GM18951 (cell line): ENCODE measurements around the gene TMEM221.

Source experiments
- POLR2A ChIP-seq: IDR thresholded peaks from 4 replicates; pipeline ENCODE4 v1.6.1; 2011; ENCODE audit warnings: mild to moderate bottlenecking; ENCODE audit not compliant: insufficient read length, insufficient read depth; ENCODE audit errors: extremely low read depth
- in situ Hi-C: fragments of 300-500 bp; cut with MboI; formaldehyde crosslinking; loops from one replicate; pipeline ENCODE4 v1.12.0; 2022; ENCODE audit warnings: low sequenced_read_pairs, mixed read lengths, inconsistent platforms; ENCODE audit not compliant: unreplicated experiment

Gene TMEM221

GRCh38 chr19:17468302-17469091 is 20.0 kb upstream of the TMEM221 start:
- in situ Hi-C loops: no loop called here
- no peak for TF ChIP-seq POLR2A

DNA sequence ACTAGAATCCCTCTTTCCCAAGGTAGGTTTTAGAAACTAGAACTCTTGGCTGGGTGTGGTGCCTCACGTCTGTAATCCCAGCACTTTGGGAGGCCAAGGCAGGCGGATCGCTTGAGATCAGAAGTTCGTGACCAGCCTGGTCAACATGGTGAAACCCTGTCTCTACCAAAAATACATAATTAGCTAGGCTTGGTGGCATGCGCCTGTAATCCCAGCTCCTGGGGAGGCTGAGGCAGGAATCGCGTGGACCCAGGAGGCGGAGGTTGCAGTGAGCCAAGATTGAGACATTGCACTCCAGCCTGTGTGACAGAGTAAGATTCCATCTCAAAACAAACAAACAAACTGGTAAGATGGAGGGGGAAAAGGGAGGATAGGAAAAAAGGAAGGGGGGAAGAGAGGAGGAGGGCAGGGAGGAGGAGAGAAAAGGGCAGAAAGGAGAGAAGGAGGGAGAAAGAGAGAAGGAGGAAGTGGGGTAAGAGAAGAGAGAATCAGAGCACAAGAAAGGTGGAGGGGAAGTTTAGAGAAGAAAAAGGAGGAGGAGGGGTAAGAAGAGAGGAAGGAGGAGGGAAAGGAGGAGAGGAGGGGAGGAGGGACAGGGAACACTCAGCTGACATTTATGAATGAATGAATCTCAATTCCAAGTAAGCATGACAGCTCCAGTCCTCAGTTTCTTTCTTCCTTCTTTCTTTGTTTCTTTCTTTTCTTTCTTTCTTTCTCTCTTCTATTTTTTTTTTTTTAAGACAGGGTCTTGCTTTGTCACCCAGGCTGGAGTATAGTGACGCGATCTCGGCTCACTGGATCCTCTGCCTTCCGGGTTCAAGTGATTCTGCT is 19.2 kb upstream of the TMEM221 start:
- no peak for TF ChIP-seq POLR2A
- in situ Hi-C loops: no loop called here

GRCh38 chr19:17466487-17466850 is 18.0 kb upstream of the TMEM221 start:
- TF ChIP-seq POLR2A: no peak
- in situ Hi-C loops: no loop called here

DNA sequence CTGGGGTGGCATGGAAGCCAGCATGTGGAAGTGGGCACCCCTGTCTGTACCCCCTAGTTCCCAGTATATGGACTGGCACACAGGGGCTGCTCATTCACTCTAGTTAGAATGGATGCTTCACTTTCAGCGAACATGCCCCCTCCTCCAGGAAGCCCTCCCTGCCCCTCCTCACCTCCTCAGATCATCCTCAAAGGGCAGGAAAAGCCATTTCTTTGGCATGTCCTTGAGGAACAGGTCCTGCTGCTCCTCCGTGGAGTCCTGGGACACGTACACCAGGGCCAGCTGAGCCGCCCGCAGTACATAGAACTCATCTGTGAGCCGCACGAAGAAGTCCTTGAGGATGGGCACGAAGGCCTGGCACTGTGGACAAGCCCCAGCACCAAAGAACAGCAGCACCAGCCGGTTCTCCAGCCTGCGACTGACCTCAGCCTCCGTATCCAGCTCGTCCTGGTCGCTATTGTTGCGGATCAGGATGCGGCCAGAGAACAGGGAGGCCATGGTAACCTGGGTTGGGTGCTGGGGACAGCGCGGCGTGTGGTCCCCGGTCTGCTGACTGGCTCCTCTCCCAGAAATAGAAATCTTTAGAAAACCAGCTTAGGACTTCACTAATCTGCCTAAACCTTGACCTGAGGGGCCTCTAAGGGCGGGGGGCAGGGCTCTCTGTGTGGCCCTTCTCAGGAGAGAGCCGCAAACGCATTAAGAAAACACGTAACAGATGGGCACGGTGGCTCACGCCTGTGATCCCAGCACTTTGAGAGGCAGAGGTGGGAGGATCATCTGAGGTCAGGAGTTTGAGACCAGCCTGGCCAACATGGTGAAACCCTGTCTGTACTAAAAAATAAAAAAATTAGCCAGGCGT is 12.1 kb upstream of the TMEM221 start, which contains the start of gene NXNL1:
TSS of gene NXNL1 (minus strand) at position 555 of the 859 bp plus-strand sequence. CDS start at position 498, 57 bp downstream.
- in situ Hi-C loops: no loop called here
- TF ChIP-seq POLR2A: no peak

GRCh38 chr19:17458970-17459369 is 10.5 kb upstream of the TMEM221 start:
- in situ Hi-C loops: no loop called here
- TF ChIP-seq POLR2A: no peak

DNA sequence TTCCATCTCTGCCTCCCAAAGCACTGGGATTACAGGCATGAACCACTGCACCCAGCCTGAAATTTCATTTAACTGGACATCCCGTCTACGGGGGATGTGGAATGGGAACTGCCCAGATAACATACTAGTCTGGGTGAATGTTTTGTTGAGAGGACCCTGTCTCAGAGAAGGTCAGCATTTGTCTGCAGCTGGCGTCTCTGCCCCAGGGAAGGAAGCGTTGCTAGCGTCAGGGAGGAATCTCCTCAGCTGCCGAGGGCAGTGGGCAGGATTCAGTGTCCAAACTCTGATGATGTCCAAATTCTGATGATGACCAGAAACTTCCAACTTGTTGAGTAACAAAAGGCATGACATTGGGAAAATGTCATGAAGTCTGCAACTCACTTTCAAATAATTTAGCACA is 9.1 kb upstream of the TMEM221 start:
- TF ChIP-seq POLR2A: no peak
- in situ Hi-C loops: no loop called here

DNA sequence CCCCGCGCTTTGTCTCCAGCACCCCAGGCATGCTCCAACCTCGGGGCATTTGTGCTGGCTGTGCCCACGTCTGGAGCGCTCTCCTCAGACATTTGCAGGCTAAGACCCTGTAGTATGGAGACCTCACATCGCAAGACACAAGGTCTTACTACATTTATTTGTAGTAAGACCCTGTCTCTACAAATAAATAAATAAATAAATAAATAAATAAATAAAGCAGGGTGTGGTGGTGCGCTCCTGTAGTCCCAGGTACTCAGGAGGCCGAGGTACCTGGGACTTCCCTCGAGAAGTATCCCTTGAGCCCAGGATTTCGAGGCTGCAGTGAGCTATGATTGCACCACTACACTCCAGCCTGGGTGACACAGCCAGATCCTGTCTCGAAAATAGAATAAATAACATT is 7.7 kb upstream of the TMEM221 start:
- TF ChIP-seq POLR2A: no peak
- in situ Hi-C loops: no loop called here

DNA sequence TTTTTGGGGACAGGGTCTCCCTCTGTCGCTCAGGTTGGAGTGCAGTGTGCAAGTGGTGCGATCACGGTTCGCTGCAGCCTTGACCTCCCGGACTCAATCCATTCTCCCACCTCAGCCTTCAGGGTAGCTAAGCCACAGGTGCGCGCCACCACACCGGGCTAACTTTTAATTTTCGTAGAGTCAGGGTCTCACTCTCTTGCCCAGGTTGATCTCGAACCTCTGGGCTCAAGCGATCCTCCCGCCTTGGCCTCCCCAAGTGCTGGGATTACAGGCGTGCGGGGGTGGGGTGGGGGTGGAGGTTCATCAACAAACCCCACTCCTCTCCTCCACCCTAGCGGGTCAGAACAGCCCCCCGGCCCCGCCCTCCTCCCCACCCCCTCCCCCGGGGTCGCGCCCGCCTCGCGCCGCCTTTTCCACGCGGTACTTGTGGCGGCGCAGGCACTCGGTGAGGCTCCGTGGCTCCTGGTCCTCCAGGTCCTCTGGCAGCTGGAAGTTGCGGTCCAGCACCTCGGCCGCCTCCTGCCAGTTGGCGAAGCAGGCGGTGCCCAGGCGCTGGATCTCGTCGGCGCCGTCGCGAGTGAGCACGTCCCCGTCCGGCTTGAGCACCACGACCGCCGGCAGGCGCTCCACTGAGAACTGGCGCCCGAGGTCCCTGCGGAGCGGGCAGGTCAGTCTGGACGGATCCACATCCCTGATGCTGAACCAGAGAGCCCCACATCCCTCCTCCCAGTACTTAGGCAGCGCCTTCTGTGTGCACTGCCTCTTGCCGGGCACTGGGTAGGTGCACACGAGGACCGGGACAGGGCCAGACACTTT is 7.0 kb upstream of the TMEM221 start:
- TF ChIP-seq POLR2A: no peak
- in situ Hi-C loops: no loop called here

- TF ChIP-seq POLR2A: no peak
- in situ Hi-C loops: no loop called here
Measured at GRCh38 chr19:17454576-17455071, 6.2 kb upstream of the TMEM221 start.

GRCh38 chr19:17451820-17452219 is 3.4 kb upstream of the TMEM221 start:
- in situ Hi-C loops: no loop called here
- TF ChIP-seq POLR2A: no peak

GRCh38 chr19:17450264-17451075 is 2.0 kb upstream of the TMEM221 start:
- in situ Hi-C loops: no loop called here
- no peak for TF ChIP-seq POLR2A
